Ectodermal cell (in vitro differentiated cells): ENCODE measurements around the gene CSNK1G1. TPM values are rescaled to one million over a fixed set of nuclear protein-coding genes. Genes with fewer than 3 reads are reported as not detected.
A peak's percentile ranks its signal among the peaks of the same experiment; 100 is the strongest.
"Not testable (repeated sequence)": the region's sequence is repeated elsewhere in the genome, so short reads cannot be mapped to it uniquely, and the experiment has no call there.

Source experiments
- H3K27ac ChIP-seq: 2 replicates; pipeline ENCODE4 v1.7.0; 2013; ENCODE audit warnings: mild to moderate bottlenecking, low read depth, low read length; ENCODE audit not compliant: insufficient read depth, poor library complexity, severe bottlenecking
- H3K27me3 ChIP-seq: 2 replicates; pipeline ENCODE4 v1.7.0; 2013; ENCODE audit warnings: mild to moderate bottlenecking, low read length; ENCODE audit not compliant: insufficient read depth, control insufficient read depth, poor library complexity, severe bottlenecking
- H3K36me3 ChIP-seq: one replicate; pipeline ENCODE4 v1.7.0; 2013; ENCODE audit warnings: low read length; ENCODE audit not compliant: control insufficient read depth, insufficient read depth
- H3K4me1 ChIP-seq: one replicate; pipeline ENCODE4 v1.7.0; 2013; ENCODE audit warnings: low read length; ENCODE audit not compliant: control insufficient read depth, insufficient read depth
- H3K4me3 ChIP-seq: 2 replicates; pipeline ENCODE4 v1.7.0; 2013; ENCODE audit warnings: low read depth, low read length, control low read depth; ENCODE audit not compliant: insufficient read depth
- H3K9me3 ChIP-seq: 2 replicates; pipeline ENCODE4 v1.7.0; 2013; ENCODE audit warnings: mild to moderate bottlenecking, low read length, moderate library complexity; ENCODE audit not compliant: control insufficient read depth
- WGBS, 2 experiments: methylation state at CpG; one replicate each; pipeline ENCODE4 v1.1.7; 2013; ENCODE audit warnings: missing lambda C conversion rate in 2 of 2; 5-methylcytosine and 5-hydroxymethylcytosine counted together
- polyA plus RNA-seq, 4 experiments: library from polyadenylated mRNA; stranded (reverse); fragments of 50-300 nt; gene quantifications; one replicate each; pipeline ENCODE4 v1.2.3, GENCODE V29; 2013

The CSNK1G1 gene
- 17.5 TPM for polyA plus RNA-seq (2013, experiment 1 of 4)
- polyA plus RNA-seq (2013, experiment 2 of 4), result 18.0 TPM
- 11.2 TPM for polyA plus RNA-seq (2013, experiment 3 of 4)
- polyA plus RNA-seq (2013, experiment 4 of 4), result 14.1 TPM

DNA sequence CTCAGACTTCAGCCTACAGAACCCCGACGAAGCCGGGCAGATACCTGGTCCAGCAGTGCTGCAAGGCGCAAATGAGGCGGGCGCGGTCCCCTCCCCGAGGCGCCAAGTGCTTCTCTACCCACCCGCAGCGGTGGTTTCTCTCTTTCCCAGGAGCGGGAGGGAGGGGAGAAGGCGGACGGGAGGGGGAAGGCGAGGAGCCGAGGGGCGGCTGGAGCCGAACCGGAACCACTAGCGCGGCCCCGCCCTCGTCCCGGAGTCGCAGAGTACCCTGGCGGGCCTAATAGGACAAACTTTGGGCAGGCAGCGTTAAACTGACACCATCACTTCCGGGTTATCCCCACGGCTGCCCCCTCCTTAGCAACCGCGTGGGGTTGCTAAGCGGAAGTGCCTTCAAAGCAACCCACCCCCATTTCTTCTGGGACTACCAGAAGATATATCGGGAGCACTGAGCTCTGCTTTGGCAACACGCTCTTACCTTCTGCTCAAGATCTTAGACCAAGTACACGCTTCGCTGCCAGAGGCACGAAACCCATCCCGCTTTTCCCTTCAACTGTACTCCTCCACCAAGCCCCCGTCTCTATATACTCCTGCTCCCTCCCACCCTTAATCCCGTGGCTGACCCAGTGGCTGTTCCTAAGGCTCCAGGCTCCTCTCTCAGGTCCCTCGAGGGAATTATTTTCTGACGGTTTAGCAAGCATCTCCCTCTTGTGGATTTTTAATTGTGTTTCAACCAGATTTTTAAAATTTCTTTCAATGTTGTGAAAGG lies at the start of gene CSNK1G1:
TSS of gene CSNK1G1 (minus strand) at position 230 of the 766 bp plus-strand sequence. CDS start 55,674 bp downstream, outside the sequence.
- Histone ChIP-seq H3K27me3 (no peaks in the 10 kb centered on the region), H3K9me3 (no peaks in the 10 kb centered on the region), H3K4me3 (peak within 1 kb of the TSS; percentile 82), H3K4me1 (peaks cover 6% of the 10 kb centered on the region), H3K27ac (peak within 1 kb of the TSS; percentile 94), H3K36me3 (no peaks in the 10 kb centered on the region)
- WGBS, 2 experiments, result 0 to 1% methylated on average over 42 of the region's 42 CpGs

DNA sequence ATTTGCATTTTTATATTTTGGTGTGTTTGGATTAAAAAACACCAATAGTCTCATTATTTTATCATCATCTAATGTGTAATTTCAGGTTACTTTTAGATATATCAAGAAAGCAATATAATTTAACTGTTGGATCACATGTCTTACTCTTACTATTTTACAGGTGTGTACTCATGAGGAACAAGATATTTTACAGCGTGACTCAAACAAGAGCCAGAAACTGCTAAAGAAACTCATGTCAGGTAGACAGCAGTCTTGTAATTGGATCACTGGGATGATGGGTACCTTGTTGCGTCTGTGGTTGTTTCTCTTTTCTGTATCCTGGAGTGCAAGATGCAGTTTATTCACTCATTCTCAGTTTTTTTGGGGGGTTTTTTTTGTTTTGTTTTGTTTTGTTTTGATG lies 44.6 kb upstream of the CSNK1G1 start:
- Histone ChIP-seq H3K27ac (no peak overlapping the region), H3K27me3 (no peaks in the 10 kb centered on the region), H3K4me3 (no peak overlapping the region), H3K36me3 (peaks cover 28% of the 10 kb centered on the region), H3K4me1 (no peaks in the 10 kb centered on the region), H3K9me3 (no peaks in the 10 kb centered on the region)
- 93 to 98% methylated on average over 2 of the region's 2 CpGs for WGBS, 2 experiments

DNA sequence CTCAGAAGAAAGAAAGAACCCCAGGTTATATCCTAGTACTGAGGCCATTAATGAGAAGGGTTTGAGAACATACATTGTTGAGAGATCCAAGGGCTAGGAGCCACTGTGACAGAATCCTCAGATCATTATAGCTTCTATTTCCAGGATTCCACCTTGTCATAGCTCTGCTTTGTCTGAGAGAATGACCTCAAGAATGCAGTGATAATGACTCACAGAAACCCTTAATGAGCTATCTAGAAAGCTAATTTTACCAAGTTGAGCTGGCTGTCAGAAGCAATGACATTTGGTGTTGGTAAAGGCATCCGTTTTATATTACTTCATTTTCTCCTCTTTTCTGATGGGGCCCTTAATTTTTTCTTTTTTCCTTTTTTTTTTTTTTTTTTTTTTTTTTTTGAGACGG lies 42.6 kb upstream of the CSNK1G1 start:
- no peak overlapping the region for H3K4me3 ChIP-seq
- H3K27ac ChIP-seq, result no peak overlapping the region
- no peaks in the 10 kb centered on the region for H3K4me1 ChIP-seq
- H3K27me3 ChIP-seq, result no peaks in the 10 kb centered on the region
- 88 to 95% methylated on average over 2 of the region's 2 CpGs for WGBS, 2 experiments
- no peaks in the 10 kb centered on the region for H3K9me3 ChIP-seq
- peaks cover 22% of the 10 kb centered on the region for H3K36me3 ChIP-seq

DNA sequence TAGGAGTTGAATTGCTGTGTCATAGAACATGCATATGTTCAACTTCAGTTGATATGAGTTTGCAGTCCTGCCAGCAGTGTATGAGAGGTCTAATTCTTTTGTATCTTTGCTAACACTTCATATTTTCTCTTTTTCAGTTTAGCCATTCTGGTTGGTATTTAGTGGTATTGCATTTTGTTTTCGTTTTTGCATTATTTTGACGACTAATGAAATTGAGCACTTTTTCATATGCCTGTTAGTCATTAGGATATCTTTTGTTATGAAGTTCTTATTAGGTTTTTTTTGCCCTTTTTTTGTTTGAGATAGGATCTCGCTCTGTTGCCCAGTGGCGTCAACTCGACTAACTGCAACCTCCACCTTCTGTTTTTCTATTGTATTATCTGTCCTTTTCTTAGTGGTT lies 40.8 kb upstream of the CSNK1G1 start:
- WGBS, 2 experiments, result 97 to 99% methylated on average over 2 to 5 of the region's 5 CpGs
- H3K27ac ChIP-seq, result no peak overlapping the region
- H3K4me1 ChIP-seq, result no peaks in the 10 kb centered on the region
- H3K27me3 ChIP-seq, result no peaks in the 10 kb centered on the region
- peaks cover 22% of the 10 kb centered on the region for H3K36me3 ChIP-seq
- H3K9me3 ChIP-seq, result no peaks in the 10 kb centered on the region
- no peak overlapping the region for H3K4me3 ChIP-seq

DNA sequence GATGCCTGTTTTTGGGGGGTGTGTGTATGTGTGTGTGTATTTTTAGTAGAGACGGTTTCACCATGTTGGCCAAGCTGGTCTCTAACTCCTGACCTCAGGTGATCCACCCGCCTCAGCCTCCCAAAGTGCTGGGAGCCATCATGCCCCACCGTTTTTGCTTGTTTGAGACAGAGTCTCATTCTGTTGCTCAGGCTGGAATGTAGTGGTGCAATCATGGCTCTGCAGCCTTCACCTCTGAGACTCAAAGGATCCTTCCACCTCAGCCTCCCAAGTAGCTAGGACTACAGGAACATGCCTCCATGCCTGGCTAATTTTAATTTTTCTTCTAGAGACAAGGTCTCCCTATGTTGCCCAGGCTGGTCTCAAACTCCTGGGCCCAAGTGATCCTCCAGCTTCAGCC lies 36.5 kb upstream of the CSNK1G1 start:
- 89 to 95% methylated on average over 3 of the region's 3 CpGs for WGBS, 2 experiments
- H3K4me3 ChIP-seq, H3K27me3 ChIP-seq, H3K4me1 ChIP-seq, H3K9me3 ChIP-seq, H3K27ac ChIP-seq: not testable (repeated sequence)
- H3K36me3 ChIP-seq, result peaks cover 12% of the 10 kb centered on the region

DNA sequence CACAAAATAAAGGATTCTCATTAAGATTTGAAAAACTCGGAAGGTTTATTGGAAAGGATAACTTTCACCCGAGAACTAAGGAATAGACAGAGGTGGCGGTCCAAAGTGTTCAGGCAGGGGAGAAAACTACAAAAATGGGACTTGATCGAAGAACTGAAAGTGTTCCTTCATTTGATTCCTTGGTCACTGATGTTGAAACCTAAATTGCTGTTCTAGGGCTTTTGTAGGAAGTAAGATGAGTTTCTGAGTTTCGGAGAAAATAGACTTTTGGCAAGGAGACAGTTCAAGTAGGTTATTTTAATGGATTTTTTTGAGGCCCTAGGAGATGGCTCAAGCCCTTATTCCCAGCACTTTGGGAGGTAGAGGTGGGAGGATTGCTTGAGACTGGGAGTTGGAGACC lies 33.1 kb upstream of the CSNK1G1 start:
- Histone ChIP-seq H3K36me3 (no peaks in the 10 kb centered on the region), H3K4me1 (no peaks in the 10 kb centered on the region), H3K27me3 (no peaks in the 10 kb centered on the region), H3K9me3 (no peaks in the 10 kb centered on the region), H3K27ac (no peak overlapping the region), H3K4me3 (no peak overlapping the region)
- 94 to 95% methylated on average over 5 of the region's 5 CpGs for WGBS, 2 experiments

DNA sequence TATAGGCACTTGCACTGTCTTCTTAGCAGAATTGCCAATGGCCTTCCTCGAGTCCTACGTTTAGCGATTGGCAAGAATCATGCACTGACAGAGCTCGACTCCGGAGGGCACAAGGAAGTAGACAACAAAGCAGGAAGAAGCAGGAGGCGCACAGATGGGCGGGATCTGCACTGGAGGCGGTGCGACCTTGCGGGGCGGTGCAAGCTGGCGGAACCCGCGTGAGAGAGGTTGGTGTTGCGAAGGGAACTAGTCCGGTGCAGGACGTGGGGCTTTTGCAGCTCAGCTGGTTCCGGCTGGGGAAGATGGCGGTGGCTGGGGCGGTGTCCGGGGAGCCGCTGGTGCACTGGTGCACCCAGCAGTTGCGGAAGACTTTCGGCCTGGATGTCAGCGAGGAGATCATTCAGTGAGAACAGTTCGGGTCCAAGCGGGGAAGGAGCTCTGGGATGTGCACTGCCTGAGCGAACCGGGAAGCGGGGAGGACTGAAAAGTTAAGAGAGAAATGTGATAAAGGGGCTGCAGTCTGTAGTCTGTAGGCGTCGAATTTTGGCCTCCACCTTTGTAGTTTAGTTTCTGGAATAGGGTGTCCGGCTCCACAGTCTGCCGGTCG lies 31.7 kb upstream of the CSNK1G1 start, which contains the start of gene TRIP4:
TSS of gene TRIP4 (plus strand) at position 275 of the 607 bp plus-strand sequence. CDS start at position 303, 28 bp downstream.
- H3K9me3 ChIP-seq, result no peaks in the 10 kb centered on the region
- H3K27ac ChIP-seq, result peak within 1 kb of the TSS; percentile 37
- H3K36me3 ChIP-seq, result no peaks in the 10 kb centered on the region
- peak within 1 kb of the TSS; percentile 69 for H3K4me3 ChIP-seq
- 1 to 2% methylated on average over 35 of the region's 35 CpGs for WGBS, 2 experiments
- H3K27me3 ChIP-seq, result no peaks in the 10 kb centered on the region
- no peaks in the 10 kb centered on the region for H3K4me1 ChIP-seq

DNA sequence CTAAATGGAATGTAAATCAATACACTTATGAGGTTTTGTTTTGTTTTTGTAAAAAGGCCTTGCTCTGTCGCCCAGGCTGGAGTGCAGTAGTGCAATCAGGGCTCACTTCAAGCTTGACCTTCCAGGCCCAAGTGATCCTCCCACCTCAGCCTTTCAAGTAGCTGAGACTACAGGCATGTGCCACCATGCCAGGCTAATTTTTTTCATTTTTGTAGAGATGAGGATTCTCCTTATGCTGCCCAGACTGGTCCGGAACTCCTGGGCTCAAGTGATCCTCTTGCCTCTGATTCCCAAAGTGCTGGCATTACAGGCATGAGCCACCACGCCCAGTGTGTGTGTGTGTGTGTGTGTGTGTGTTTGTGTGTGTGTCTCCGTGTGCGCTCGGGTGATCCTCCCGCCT lies 30.3 kb upstream of the CSNK1G1 start:
- H3K4me3 ChIP-seq, result no peak overlapping the region
- H3K9me3 ChIP-seq, result no peaks in the 10 kb centered on the region
- no peaks in the 10 kb centered on the region for H3K27me3 ChIP-seq
- no peak overlapping the region for H3K27ac ChIP-seq
- no peaks in the 10 kb centered on the region for H3K36me3 ChIP-seq
- no peaks in the 10 kb centered on the region for H3K4me1 ChIP-seq
- 94 to 98% methylated on average over 6 to 7 of the region's 7 CpGs for WGBS, 2 experiments

DNA sequence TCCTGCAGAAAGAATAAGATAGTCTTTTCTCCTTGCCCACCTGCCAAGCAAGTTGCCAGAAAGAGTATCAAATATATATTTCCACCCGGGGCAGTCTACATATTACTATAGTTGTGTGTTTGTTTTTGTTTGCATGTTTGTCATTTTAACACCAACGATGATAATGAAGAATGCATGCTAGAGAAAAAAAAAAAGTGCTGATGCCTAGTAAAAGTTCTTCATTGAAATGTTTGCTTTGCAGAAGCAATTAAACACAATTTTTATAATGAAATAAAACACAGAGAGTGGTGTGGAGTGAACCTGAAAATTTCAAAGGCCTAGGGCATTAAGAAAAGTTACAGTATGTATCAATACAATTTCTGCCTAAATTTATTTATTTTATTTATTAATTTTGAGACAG lies 27.8 kb upstream of the CSNK1G1 start:
- Histone ChIP-seq H3K27ac (no peak overlapping the region), H3K9me3 (no peaks in the 10 kb centered on the region), H3K4me1 (no peaks in the 10 kb centered on the region), H3K27me3 (no peaks in the 10 kb centered on the region), H3K36me3 (no peaks in the 10 kb centered on the region), H3K4me3 (no peak overlapping the region)
- WGBS, 2 experiments, result 100% methylated on average over 2 of the region's 2 CpGs; no CpG with 5 or more reads in 1 of the 2 experiments

DNA sequence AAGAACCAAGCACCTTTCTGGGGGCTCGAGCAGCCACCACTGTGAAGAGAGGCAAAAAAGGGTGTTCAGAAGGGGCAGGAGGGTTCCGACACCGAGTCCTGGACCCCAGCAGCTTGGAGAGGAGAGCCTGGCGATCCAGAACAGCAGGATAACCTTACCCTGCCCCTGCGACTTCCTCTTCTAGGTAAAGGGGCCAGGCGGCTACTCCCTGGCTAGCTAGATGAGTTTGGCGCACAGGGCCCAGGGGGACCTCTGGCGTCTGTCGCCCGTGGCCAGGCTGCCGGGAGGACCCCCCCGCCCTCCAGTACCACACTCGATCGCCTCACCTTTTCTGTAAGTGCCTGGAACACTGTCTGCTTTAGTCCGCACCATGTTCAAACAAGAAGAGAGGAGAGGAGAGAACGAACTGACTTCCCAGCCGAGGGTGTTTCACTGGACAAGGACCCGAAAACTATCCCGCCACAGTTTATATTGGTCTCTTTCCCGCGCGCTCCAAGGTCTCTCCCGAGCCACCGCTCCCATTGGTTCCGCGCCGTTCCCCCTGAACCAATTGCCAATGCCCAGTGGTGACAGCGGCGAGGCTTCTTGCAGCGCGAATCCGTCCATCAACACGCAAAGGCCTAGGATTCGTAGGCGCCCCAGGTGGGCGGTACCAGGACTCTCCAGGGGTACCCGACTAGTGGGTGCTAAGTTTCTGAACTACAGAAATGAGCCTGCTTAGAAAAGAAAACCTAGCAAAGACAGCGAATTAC lies 25.2 kb upstream of the CSNK1G1 start, which contains the start of gene PCLAF:
TSS of gene PCLAF (minus strand) at position 442 of the 752 bp plus-strand sequence. CDS start at position 372, 70 bp downstream.
- 1% methylated on average over 38 of the region's 38 CpGs for WGBS, 2 experiments
- H3K4me1 ChIP-seq, result no peaks in the 10 kb centered on the region
- H3K4me3 ChIP-seq, result peak within 1 kb of the TSS; percentile 58
- peak within 1 kb of the TSS; percentile 44 for H3K27ac ChIP-seq
- H3K9me3 ChIP-seq, result no peaks in the 10 kb centered on the region
- H3K27me3 ChIP-seq, result no peaks in the 10 kb centered on the region
- peaks cover 6% of the 10 kb centered on the region for H3K36me3 ChIP-seq
